SK-N-SH treated with all-trans-retinoic acid at 6 μM for 48 hours (cell line): ENCODE results near the gene GREB1.

Experiments
- ATAC-seq: fragments of 200-7000 bp; cut with Tn5 transposase; 3 replicates; pipeline ENCODE4 v1.9.1; 2020; ENCODE audit warnings: mild to moderate bottlenecking, moderate library complexity
- BACH2 ChIP-seq: fragments of 250-450 bp; sonication (Bioruptor Pico); IDR thresholded peaks from 2 replicates; pipeline ENCODE4 v1.9.0; 2021; ENCODE audit warnings: mild to moderate bottlenecking, borderline replicate concordance
- CREB5 ChIP-seq: fragments of 250-450 bp; sonication (Bioruptor Pico); IDR thresholded peaks from 2 replicates; pipeline ENCODE4 v1.5.1; 2020; ENCODE audit warnings: low read depth, mild to moderate bottlenecking, moderate library complexity
- CSDC2 ChIP-seq: fragments of 250-450 bp; sonication (Bioruptor Pico); IDR thresholded peaks from 2 replicates; pipeline ENCODE4 v1.5.0; 2020; ENCODE audit warnings: mild to moderate bottlenecking, moderate library complexity
- CSRNP3 ChIP-seq: fragments of 250-450 bp; sonication (Bioruptor Pico); IDR thresholded peaks from 2 replicates; pipeline ENCODE4 v1.5.1; 2021; ENCODE audit warnings: mild to moderate bottlenecking, moderate library complexity
- ESRRG ChIP-seq: fragments of 250-450 bp; sonication (Bioruptor Pico); IDR thresholded peaks from 2 replicates; pipeline ENCODE4 v1.6.1; 2021; ENCODE audit warnings: mild to moderate bottlenecking
- GLIS3 ChIP-seq: fragments of 250-450 bp; sonication (Bioruptor Pico); IDR thresholded peaks from 2 replicates; pipeline ENCODE4 v1.5.0; 2020; ENCODE audit warnings: mild to moderate bottlenecking, moderate library complexity
- ISL1 ChIP-seq: fragments of 250-450 bp; sonication (Bioruptor Pico); IDR thresholded peaks from 2 replicates; pipeline ENCODE4 v2.1.2; 2022; ENCODE audit warnings: mild to moderate bottlenecking, moderate library complexity
- OSR1 ChIP-seq: fragments of 250-450 bp; sonication (Bioruptor Pico); IDR thresholded peaks from 2 replicates; pipeline ENCODE4 v1.8.0; 2022; ENCODE audit warnings: moderate library complexity, mild to moderate bottlenecking, inconsistent platforms
- PATZ1 ChIP-seq: fragments of 250-450 bp; sonication (Bioruptor Pico); IDR thresholded peaks from 2 replicates; pipeline ENCODE4 v1.8.0; 2020; ENCODE audit warnings: mild to moderate bottlenecking, moderate library complexity, borderline replicate concordance
- PPARA ChIP-seq: fragments of 250-450 bp; sonication (Bioruptor Pico); IDR thresholded peaks from 2 replicates; pipeline ENCODE4 v1.5.0; 2020; ENCODE audit warnings: mild to moderate bottlenecking, borderline replicate concordance
- RARB ChIP-seq: fragments of 250-450 bp; sonication (Bioruptor Pico); IDR thresholded peaks from 2 replicates; pipeline ENCODE4 v1.8.0; 2021; ENCODE audit warnings: mild to moderate bottlenecking, moderate library complexity
- SNAI2 ChIP-seq: fragments of 250-450 bp; sonication (Bioruptor Pico); IDR thresholded peaks from 2 replicates; pipeline ENCODE4 v1.5.0; 2020; ENCODE audit warnings: mild to moderate bottlenecking, moderate library complexity
- TCF4 ChIP-seq: fragments of 250-450 bp; sonication (Bioruptor Pico); IDR thresholded peaks from 2 replicates; pipeline ENCODE4 v1.8.0; 2021; ENCODE audit warnings: mild to moderate bottlenecking, moderate library complexity, borderline replicate concordance
- TOX ChIP-seq: fragments of 250-450 bp; sonication (Bioruptor Pico); IDR thresholded peaks from 2 replicates; pipeline ENCODE4 v1.8.0; 2021; ENCODE audit warnings: mild to moderate bottlenecking, moderate library complexity, borderline replicate concordance
- ZC3H10 ChIP-seq: fragments of 250-450 bp; sonication (Bioruptor Pico); IDR thresholded peaks from 2 replicates; pipeline ENCODE4 v1.5.1; 2021; ENCODE audit warnings: mild to moderate bottlenecking, moderate library complexity
- ZFP3 ChIP-seq: fragments of 250-450 bp; sonication (Bioruptor Pico); IDR thresholded peaks from 2 replicates; pipeline ENCODE4 v1.5.0; 2020; ENCODE audit warnings: mild to moderate bottlenecking, moderate library complexity
- ZFP30 ChIP-seq: fragments of 450-650 bp; formaldehyde crosslinking; IDR thresholded peaks from 2 replicates; pipeline ENCODE4 v1.5.0; 2022; ENCODE audit warnings: mild to moderate bottlenecking, moderate library complexity
- ZNF565 ChIP-seq: fragments of 450-650 bp; formaldehyde crosslinking; conservative IDR thresholded peaks from 2 replicates; pipeline ENCODE4 v1.5.0; 2020; ENCODE audit warnings: low read depth, mild to moderate bottlenecking, moderate library complexity
- ZNF70 ChIP-seq: fragments of 450-650 bp; formaldehyde crosslinking; IDR thresholded peaks from 2 replicates; pipeline ENCODE4 v1.5.0; 2020; ENCODE audit warnings: mild to moderate bottlenecking, moderate library complexity
- ZNF8 ChIP-seq: fragments of 450-650 bp; formaldehyde crosslinking; IDR thresholded peaks from 2 replicates; pipeline ENCODE4 v1.5.0; 2020; ENCODE audit warnings: mild to moderate bottlenecking, moderate library complexity
- TF ChIP-seq, protein P1 (sequence below): fragments of 250-450 bp; sonication (Bioruptor Pico); IDR thresholded peaks from 2 replicates; pipeline ENCODE4 v1.5.0; 2020; ENCODE audit warnings: mild to moderate bottlenecking, moderate library complexity
- TF ChIP-seq, protein P2 (sequence below): fragments of 250-450 bp; sonication (Bioruptor Pico); IDR thresholded peaks from 2 replicates; pipeline ENCODE4 v1.8.0; 2021; ENCODE audit warnings: low read depth, mild to moderate bottlenecking, moderate library complexity, borderline replicate concordance

The GREB1 gene

GRCh38 chr2:11554399-11554716, 20.5 kb downstream of the GREB1 start:
- no peak for ATAC-seq
- TF ChIP-seq ZNF70 (CRISPR knock-in tag) (no peak), CREB5 (CRISPR knock-in tag) (no peak), ZFP3 (CRISPR knock-in tag) (no peak), SNAI2 (no peak), TOX (no peak), PATZ1 (CRISPR knock-in tag) (no peak), ZC3H10 (CRISPR knock-in tag) (no peak), ZNF8 (CRISPR knock-in tag) (no peak), ZNF565 (CRISPR knock-in tag) (no peak), CSRNP3 (CRISPR knock-in tag) (no peak), PPARA (no peak), ISL1 (CRISPR knock-in tag) (no peak), BACH2 (CRISPR knock-in tag) (no peak), GLIS3 (CRISPR knock-in tag) (no peak), ESRRG (CRISPR knock-in tag) (no peak), CSDC2 (no peak), RARB (CRISPR knock-in tag) (no peak)
- TF ChIP-seq, protein P1, sequence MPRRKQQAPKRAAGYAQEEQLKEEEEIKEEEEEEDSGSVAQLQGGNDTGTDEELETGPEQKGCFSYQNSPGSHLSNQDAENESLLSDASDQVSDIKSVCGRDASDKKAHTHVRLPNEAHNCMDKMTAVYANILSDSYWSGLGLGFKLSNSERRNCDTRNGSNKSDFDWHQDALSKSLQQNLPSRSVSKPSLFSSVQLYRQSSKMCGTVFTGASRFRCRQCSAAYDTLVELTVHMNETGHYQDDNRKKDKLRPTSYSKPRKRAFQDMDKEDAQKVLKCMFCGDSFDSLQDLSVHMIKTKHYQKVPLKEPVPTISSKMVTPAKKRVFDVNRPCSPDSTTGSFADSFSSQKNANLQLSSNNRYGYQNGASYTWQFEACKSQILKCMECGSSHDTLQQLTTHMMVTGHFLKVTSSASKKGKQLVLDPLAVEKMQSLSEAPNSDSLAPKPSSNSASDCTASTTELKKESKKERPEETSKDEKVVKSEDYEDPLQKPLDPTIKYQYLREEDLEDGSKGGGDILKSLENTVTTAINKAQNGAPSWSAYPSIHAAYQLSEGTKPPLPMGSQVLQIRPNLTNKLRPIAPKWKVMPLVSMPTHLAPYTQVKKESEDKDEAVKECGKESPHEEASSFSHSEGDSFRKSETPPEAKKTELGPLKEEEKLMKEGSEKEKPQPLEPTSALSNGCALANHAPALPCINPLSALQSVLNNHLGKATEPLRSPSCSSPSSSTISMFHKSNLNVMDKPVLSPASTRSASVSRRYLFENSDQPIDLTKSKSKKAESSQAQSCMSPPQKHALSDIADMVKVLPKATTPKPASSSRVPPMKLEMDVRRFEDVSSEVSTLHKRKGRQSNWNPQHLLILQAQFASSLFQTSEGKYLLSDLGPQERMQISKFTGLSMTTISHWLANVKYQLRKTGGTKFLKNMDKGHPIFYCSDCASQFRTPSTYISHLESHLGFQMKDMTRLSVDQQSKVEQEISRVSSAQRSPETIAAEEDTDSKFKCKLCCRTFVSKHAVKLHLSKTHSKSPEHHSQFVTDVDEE, result no peak
- TF ChIP-seq, protein P2, sequence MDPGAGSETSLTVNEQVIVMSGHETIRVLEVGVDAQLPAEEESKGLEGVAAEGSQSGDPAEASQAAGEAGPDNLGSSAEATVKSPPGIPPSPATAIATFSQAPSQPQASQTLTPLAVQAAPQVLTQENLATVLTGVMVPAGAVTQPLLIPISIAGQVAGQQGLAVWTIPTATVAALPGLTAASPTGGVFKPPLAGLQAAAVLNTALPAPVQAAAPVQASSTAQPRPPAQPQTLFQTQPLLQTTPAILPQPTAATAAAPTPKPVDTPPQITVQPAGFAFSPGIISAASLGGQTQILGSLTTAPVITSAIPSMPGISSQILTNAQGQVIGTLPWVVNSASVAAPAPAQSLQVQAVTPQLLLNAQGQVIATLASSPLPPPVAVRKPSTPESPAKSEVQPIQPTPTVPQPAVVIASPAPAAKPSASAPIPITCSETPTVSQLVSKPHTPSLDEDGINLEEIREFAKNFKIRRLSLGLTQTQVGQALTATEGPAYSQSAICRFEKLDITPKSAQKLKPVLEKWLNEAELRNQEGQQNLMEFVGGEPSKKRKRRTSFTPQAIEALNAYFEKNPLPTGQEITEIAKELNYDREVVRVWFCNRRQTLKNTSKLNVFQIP (CRISPR knock-in tag), result no peak

DNA sequence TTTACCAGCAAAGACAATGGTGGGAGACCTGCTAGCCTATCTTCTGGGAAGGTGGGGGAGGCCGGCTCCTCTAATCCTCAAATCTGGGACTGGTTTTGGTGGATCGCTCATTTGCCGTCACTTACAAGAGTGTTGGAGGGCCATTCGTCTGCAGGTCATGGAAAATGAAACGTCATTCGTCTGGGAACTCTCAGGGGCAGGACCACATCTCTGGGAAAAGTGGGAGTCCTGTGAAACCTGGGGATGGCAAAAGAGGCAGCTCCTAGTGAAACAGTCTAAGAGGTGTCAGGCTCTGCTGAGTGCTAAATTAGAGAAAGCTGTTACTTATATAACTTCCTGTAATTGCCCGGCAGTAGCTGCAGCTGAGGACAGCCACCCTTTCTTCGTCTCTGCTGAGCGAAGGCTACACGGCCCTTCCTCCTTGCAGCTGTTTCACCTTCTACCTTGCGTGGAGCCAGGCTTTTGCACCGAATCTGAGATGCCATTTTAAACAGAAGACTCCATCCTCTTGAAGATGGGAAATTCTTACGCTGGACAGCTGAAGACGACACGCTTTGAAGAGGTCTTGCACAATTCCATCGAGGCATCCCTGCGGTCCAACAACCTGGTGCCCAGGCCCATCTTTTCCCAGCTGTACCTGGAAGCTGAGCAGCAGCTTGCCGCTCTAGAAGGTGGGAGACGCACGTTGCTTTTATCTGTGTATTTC, 22.4 kb downstream of the GREB1 start:
- no peak for ATAC-seq
- TF ChIP-seq OSR1 (no peak), SNAI2 (no peak), ZNF70 (CRISPR knock-in tag) (no peak), TCF4 (CRISPR knock-in tag) (no peak), ZC3H10 (CRISPR knock-in tag) (no peak), ISL1 (CRISPR knock-in tag) (no peak), ESRRG (CRISPR knock-in tag) (no peak), CSDC2 (no peak), PPARA (no peak), ZFP30 (CRISPR knock-in tag) (no peak), PATZ1 (CRISPR knock-in tag) (no peak), GLIS3 (CRISPR knock-in tag) (no peak), ZNF565 (CRISPR knock-in tag) (no peak), TOX (no peak)
- TF ChIP-seq, protein P1, result no peak
- TF ChIP-seq, protein P2 (CRISPR knock-in tag), result no peak
- TF ChIP-seq, all 23 proteins: peak for 0
